GM12878 (cell line): ENCODE data around the gene FKBP15.

Experiments
- HDAC6 ChIP-seq: fragments of 200-600 bp; sonication (generic); IDR thresholded peaks from one replicate; pipeline ENCODE4 v1.8.0; 2017; ENCODE audit warnings: antibody characterized with exemption; ENCODE audit not compliant: unreplicated experiment
- POLR2A ChIP-seq: IDR thresholded peaks from 2 replicates; pipeline ENCODE4 v1.6.1; 2011; ENCODE audit warnings: low read depth, mild to moderate bottlenecking, low read length

DNA sequence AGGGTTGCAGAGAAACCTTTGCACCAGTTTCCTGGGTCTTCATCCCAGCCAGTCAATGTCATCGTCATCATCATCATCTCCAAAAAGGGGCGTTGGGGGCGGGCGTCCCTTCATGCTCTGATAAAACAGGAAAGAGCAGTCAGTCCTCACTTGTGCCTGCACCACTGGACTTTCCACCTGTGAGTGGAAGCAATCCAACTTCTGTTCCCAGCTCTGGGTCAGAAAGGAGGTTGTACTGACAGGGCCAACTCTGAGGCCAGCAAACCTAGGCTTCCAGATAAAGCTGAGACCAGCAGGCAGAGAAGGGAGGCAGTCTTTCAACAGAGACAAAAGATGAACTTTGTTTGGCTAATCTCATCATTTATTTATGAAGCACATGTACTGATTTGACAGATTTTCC lies 55.0 kb downstream of the FKBP15 start:
- TF ChIP-seq POLR2A (no peak), HDAC6 (no peak)
